ENCODE data around the gene TCHP.
"Not testable (repeated sequence)": the region's sequence is repeated elsewhere in the genome, so short reads cannot be mapped to it uniquely, and the experiment has no call there.

The TCHP gene

GRCh38 chr12:109899783-109900751 lies at the start of gene TCHP:
Gene TCHP (plus strand): TSS chr12:109900274. CDS start chr12:109903027, 2,753 bp downstream.
- DNase-seq, result peak; percentile 68

- not testable (repeated sequence) for DNase-seq
These were observed 49.6 kb upstream of the TCHP start for GRCh38 chr12:109850518-109850917.

- DNase-seq, result no peak
These were observed 44.7 kb upstream of the TCHP start for GRCh38 chr12:109855377-109855776.

- no peak for DNase-seq
These were observed 42.4 kb upstream of the TCHP start for GRCh38 chr12:109857715-109858114.

GRCh38 chr12:109858764-109859163 lies 41.3 kb upstream of the TCHP start:
- DNase-seq, result no peak

GRCh38 chr12:109860977-109861376 lies 39.1 kb upstream of the TCHP start:
- DNase-seq, result no peak

GRCh38 chr12:109861689-109862314 lies 38.3 kb upstream of the TCHP start:
- no peak for DNase-seq

GRCh38 chr12:109862491-109862890 lies 37.6 kb upstream of the TCHP start:
- not testable (repeated sequence) for DNase-seq

GRCh38 chr12:109863847-109864712 lies 36.0 kb upstream of the TCHP start:
- no peak for DNase-seq

- no peak for DNase-seq
These were observed 35.2 kb upstream of the TCHP start for GRCh38 chr12:109864916-109865315.

- no peak for DNase-seq
These were observed 31.7 kb upstream of the TCHP start for GRCh38 chr12:109868182-109869051.

GRCh38 chr12:109870648-109871047 lies 29.4 kb upstream of the TCHP start:
- no peak for DNase-seq

- DNase-seq, result no peak
These were observed 28.3 kb upstream of the TCHP start for GRCh38 chr12:109871668-109872314.

GRCh38 chr12:109873653-109874052 lies 26.4 kb upstream of the TCHP start:
- no peak for DNase-seq

GRCh38 chr12:109875572-109876131 lies 24.4 kb upstream of the TCHP start:
- DNase-seq, result no peak

GRCh38 chr12:109876406-109876805 lies 23.7 kb upstream of the TCHP start:
- DNase-seq, result no peak

GRCh38 chr12:109877504-109878246 lies 22.4 kb upstream of the TCHP start:
- no peak for DNase-seq

- no peak for DNase-seq
These were observed 21.8 kb upstream of the TCHP start for GRCh38 chr12:109878247-109878625.

GRCh38 chr12:109878749-109879148 lies 21.3 kb upstream of the TCHP start:
- no peak for DNase-seq

- DNase-seq, result no peak
These were observed 20.6 kb upstream of the TCHP start for GRCh38 chr12:109879351-109880042.
